HUES48 (cell line): Measurements from ENCODE around the gene ESM1.
A peak's percentile ranks its signal among the peaks of the same experiment; 100 is the strongest.
"Not testable (repeated sequence)": the region's sequence is repeated elsewhere in the genome, so short reads cannot be mapped to it uniquely, and the experiment has no call there.

Source experiments
- H3K27ac ChIP-seq: one replicate; pipeline ENCODE4 v1.7.0; 2013; ENCODE audit warnings: low read depth, low read length, inconsistent platforms
- H3K27me3 ChIP-seq: 2 replicates; pipeline ENCODE4 v1.6.1; 2013; ENCODE audit warnings: mild to moderate bottlenecking, low read length; ENCODE audit not compliant: control insufficient read depth, insufficient read depth
- H3K36me3 ChIP-seq: 2 replicates; pipeline ENCODE4 v1.6.1; 2013; ENCODE audit warnings: low read length; ENCODE audit not compliant: control insufficient read depth, insufficient read depth
- H3K4me1 ChIP-seq: 2 replicates; pipeline ENCODE4 v1.6.1; 2013; ENCODE audit warnings: mild to moderate bottlenecking, low read length; ENCODE audit not compliant: control insufficient read depth, insufficient read depth
- H3K4me3 ChIP-seq: 2 replicates; pipeline ENCODE4 v1.5.1; 2013; ENCODE audit warnings: mild to moderate bottlenecking, low read depth, low read length
- H3K9ac ChIP-seq: 2 replicates; pipeline ENCODE4 v1.6.1; 2013; ENCODE audit warnings: mild to moderate bottlenecking, low read depth, low read length, moderate library complexity
- H3K9me3 ChIP-seq: 2 replicates; pipeline ENCODE4 v1.6.1; 2013; ENCODE audit warnings: low read length; ENCODE audit not compliant: control insufficient read depth, insufficient read depth

Gene ESM1

GRCh38 chr5:54985301-54986268 is at the start of gene ESM1:
TSS of gene ESM1 (minus strand) at chr5:54985593. CDS start at chr5:54985517, 76 bp downstream.
- Histone ChIP-seq H3K9ac (no peak within 1 kb of the TSS), H3K4me1 (peaks cover 48% of the 10 kb centered on the region), H3K9me3 (no peaks in the 10 kb centered on the region), H3K27me3 (peaks cover 9% of the 10 kb centered on the region), H3K27ac (no peak within 1 kb of the TSS), H3K4me3 (no peak within 1 kb of the TSS), H3K36me3 (no peaks in the 10 kb centered on the region)

- H3K9ac ChIP-seq = no peak overlapping the region
- no peak overlapping the region for H3K4me3 ChIP-seq
- no peaks in the 10 kb centered on the region for H3K27me3 ChIP-seq
- no peak overlapping the region for H3K27ac ChIP-seq
- peaks cover 9% of the 10 kb centered on the region; the same call in 1 of the 2 replicates for H3K4me1 ChIP-seq
- H3K36me3 ChIP-seq = no peaks in the 10 kb centered on the region
- no peaks in the 10 kb centered on the region for H3K9me3 ChIP-seq
Observed at GRCh38 chr5:55033568-55033967, 48.2 kb upstream of the ESM1 start.

GRCh38 chr5:55031492-55031891 is 46.1 kb upstream of the ESM1 start:
- Histone ChIP-seq H3K4me3 (no peak overlapping the region), H3K9ac (no peak overlapping the region), H3K9me3 (no peaks in the 10 kb centered on the region), H3K27me3 (no peaks in the 10 kb centered on the region), H3K4me1 (peaks cover 6% of the 10 kb centered on the region; the same call in 1 of the 2 replicates), H3K27ac (no peak overlapping the region), H3K36me3 (no peaks in the 10 kb centered on the region)

- Histone ChIP-seq H3K27ac (peak overlapping the region; percentile 62), H3K27me3 (no peaks in the 10 kb centered on the region), H3K9me3 (no peaks in the 10 kb centered on the region), H3K9ac (no peak overlapping the region), H3K4me3 (no peak overlapping the region), H3K4me1 (peaks cover 3% of the 10 kb centered on the region), H3K36me3 (no peaks in the 10 kb centered on the region)
Observed at GRCh38 chr5:55030676-55031369, 45.4 kb upstream of the ESM1 start.

- no peak overlapping the region for H3K9ac ChIP-seq
- no peaks in the 10 kb centered on the region for H3K27me3 ChIP-seq
- no peaks in the 10 kb centered on the region for H3K36me3 ChIP-seq
- peak overlapping the region; percentile 62 for H3K27ac ChIP-seq
- no peak overlapping the region for H3K4me3 ChIP-seq
- H3K4me1 ChIP-seq = peaks cover 9% of the 10 kb centered on the region
- no peaks in the 10 kb centered on the region for H3K9me3 ChIP-seq
Observed at GRCh38 chr5:55030220-55030619, 44.8 kb upstream of the ESM1 start.

- H3K9me3 ChIP-seq = no peaks in the 10 kb centered on the region
- H3K9ac ChIP-seq = no peak overlapping the region
- H3K27ac ChIP-seq = no peak overlapping the region
- no peaks in the 10 kb centered on the region for H3K36me3 ChIP-seq
- H3K4me1 ChIP-seq = peaks cover 11% of the 10 kb centered on the region
- H3K27me3 ChIP-seq = no peaks in the 10 kb centered on the region
- no peak overlapping the region for H3K4me3 ChIP-seq
Observed at GRCh38 chr5:55027595-55027994, 42.2 kb upstream of the ESM1 start.

GRCh38 chr5:55022450-55022849 is 37.1 kb upstream of the ESM1 start:
- no peaks in the 10 kb centered on the region for H3K36me3 ChIP-seq
- H3K27ac ChIP-seq = no peak overlapping the region
- H3K4me1 ChIP-seq = peaks cover 11% of the 10 kb centered on the region
- no peaks in the 10 kb centered on the region for H3K27me3 ChIP-seq
- H3K9ac ChIP-seq = no peak overlapping the region
- no peaks in the 10 kb centered on the region for H3K9me3 ChIP-seq
- H3K4me3 ChIP-seq = no peak overlapping the region

GRCh38 chr5:55021821-55022220 is 36.4 kb upstream of the ESM1 start:
- no peak overlapping the region for H3K9ac ChIP-seq
- no peaks in the 10 kb centered on the region for H3K9me3 ChIP-seq
- no peak overlapping the region for H3K27ac ChIP-seq
- H3K36me3 ChIP-seq = no peaks in the 10 kb centered on the region
- peaks cover 11% of the 10 kb centered on the region for H3K4me1 ChIP-seq
- H3K4me3 ChIP-seq = no peak overlapping the region
- no peaks in the 10 kb centered on the region for H3K27me3 ChIP-seq

GRCh38 chr5:55021410-55021809 is 36.0 kb upstream of the ESM1 start:
- H3K4me1 ChIP-seq = peaks cover 11% of the 10 kb centered on the region
- no peak overlapping the region for H3K27ac ChIP-seq
- no peak overlapping the region for H3K4me3 ChIP-seq
- no peaks in the 10 kb centered on the region for H3K36me3 ChIP-seq
- H3K9me3 ChIP-seq = no peaks in the 10 kb centered on the region
- H3K27me3 ChIP-seq = no peaks in the 10 kb centered on the region
- H3K9ac ChIP-seq = no peak overlapping the region

GRCh38 chr5:55010149-55010548 is 24.8 kb upstream of the ESM1 start:
- not testable (repeated sequence) for H3K9me3 ChIP-seq, H3K9ac ChIP-seq, H3K27ac ChIP-seq, H3K4me3 ChIP-seq, H3K27me3 ChIP-seq, H3K36me3 ChIP-seq, H3K4me1 ChIP-seq

GRCh38 chr5:55004729-55005128 is 19.3 kb upstream of the ESM1 start:
- H3K4me3 ChIP-seq = no peak overlapping the region
- H3K36me3 ChIP-seq = no peaks in the 10 kb centered on the region
- H3K27ac ChIP-seq = no peak overlapping the region
- no peak overlapping the region for H3K9ac ChIP-seq
- no peaks in the 10 kb centered on the region for H3K27me3 ChIP-seq
- H3K4me1 ChIP-seq = no peaks in the 10 kb centered on the region
- no peaks in the 10 kb centered on the region for H3K9me3 ChIP-seq
